ENCODE data around the gene CDON. TPM values are rescaled to one million over a fixed set of nuclear protein-coding genes. Genes with fewer than 3 reads are reported as not detected.

Gene CDON
- total and polyA plus RNA-seq, 2 of the 13 experiments (the other 11 are each of a cell fraction or from before 2014, with no cell fraction given) = 9.6 to 12.8 TPM

- TF ChIP-seq ARID5B (CRISPR knock-in tag; IDR thresholded peaks at IDR 0.05) (peak; percentile 70), GATAD2A (CRISPR knock-in tag; IDR thresholded peaks at IDR 0.05) (0 out of 2 replicates have a peak, but pooled peaks have one; percentile 31), ZBTB49 (CRISPR knock-in tag; IDR thresholded peaks at IDR 0.05; ENCODE audit: borderline replicate concordance) (no peak), ZNF619 (CRISPR knock-in tag; IDR thresholded peaks at IDR 0.05) (no peak), RXRB (CRISPR knock-in tag; IDR thresholded peaks at IDR 0.05; ENCODE audit: borderline replicate concordance) (peak; percentile 25; the same call in 1 of the 2 replicates), EP300 (IDR thresholded peaks at IDR 0.05; ENCODE audit: low read depth in 2 of 2, low read length in 2 of 2) (peak in 1 of 2 experiments; percentile 36; a peak in 1 of 4 replicates), EP300 (CRISPR knock-in tag; IDR thresholded peaks at IDR 0.05; ENCODE audit: borderline replicate concordance) (no peak), ELF1 (CRISPR knock-in tag; IDR thresholded peaks at IDR 0.05) (no peak), ZBTB26 (CRISPR knock-in tag; IDR thresholded peaks at IDR 0.05; ENCODE audit: borderline replicate concordance) (no peak), SRSF9 (IDR thresholded peaks at IDR 0.05; ENCODE audit: borderline replicate concordance, insufficient read depth, low read depth, low read length, poor library complexity, severe bottlenecking) (no peak), ARID3A (IDR thresholded peaks at IDR 0.05; ENCODE audit: low read depth, low read length) (peak; percentile 65; the same call in 1 of the 2 replicates), SMARCC2 (IDR thresholded peaks at IDR 0.05) (0 out of 2 replicates have a peak, but pooled peaks have one; percentile 12), FOXA3 (CRISPR knock-in tag; IDR thresholded peaks at IDR 0.05) (peak; percentile 84), RELA (CRISPR knock-in tag; IDR thresholded peaks at IDR 0.05) (no peak), NFIC (IDR thresholded peaks at IDR 0.05; ENCODE audit: low read length) (no peak), FOXP1 (IDR thresholded peaks at IDR 0.05) (no peak), FOXP1 (CRISPR knock-in tag; IDR thresholded peaks at IDR 0.05) (peak; percentile 74), MIXL1 (CRISPR knock-in tag; IDR thresholded peaks at IDR 0.05) (0 out of 2 replicates have a peak, but pooled peaks have one; percentile 28), PAXIP1 (CRISPR knock-in tag; conservative IDR thresholded peaks at IDR 0.05) (peak; percentile 82)
Measured at GRCh38 chr11:125968354-125968753, 94.3 kb downstream of the CDON start (continued).

All from HepG2 (cell line).